NK-92 (cell line): ENCODE data around the gene NDUFAF3.

Source experiments
- DNase-seq: peaks from one replicate; lab custom pipeline; 2025; ENCODE audit not compliant: unreplicated experiment; lab: John Stamatoyannopoulos, UW

NDUFAF3 gene

DNA sequence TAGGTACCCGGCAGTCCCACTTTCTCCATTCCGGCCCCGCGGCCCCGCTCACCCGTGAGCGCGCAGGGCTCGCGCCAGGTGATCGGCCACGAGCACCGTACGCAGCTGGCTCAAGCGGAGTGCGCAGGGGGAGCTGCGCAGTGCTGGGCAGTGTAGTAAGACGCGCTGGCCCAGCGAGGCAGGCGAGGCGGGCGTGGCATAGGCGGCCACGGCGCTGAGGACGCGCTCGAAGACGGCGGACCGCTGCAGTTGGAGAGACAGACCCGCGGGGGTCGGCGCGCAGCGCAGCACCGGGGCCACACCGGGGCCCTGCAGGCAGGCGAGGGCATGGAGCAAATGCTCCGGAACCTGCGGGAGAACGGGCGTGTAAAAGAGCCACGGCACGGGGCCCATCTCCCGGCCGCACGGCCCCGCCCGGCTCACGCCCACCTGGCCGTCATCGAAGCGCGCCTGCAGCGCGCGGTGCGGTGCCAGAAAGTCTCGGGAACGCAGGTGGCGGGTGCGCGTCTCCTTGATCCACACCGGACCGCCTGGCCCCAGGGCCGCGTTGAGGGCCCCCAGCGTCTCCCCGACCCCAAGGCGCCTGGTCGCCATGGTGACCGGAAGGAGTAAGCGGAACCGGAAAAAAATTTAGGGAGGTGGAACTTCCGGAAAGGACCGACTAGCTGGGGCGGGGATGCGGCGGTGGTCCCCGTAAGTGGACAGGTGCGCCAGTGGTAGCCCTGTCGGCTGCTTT, 3.8 kb upstream of the NDUFAF3 start, which contains the start of gene DALRD3:
Gene DALRD3 (minus strand): TSS at position 610 of the 736 bp plus-strand sequence. CDS start 16 bp downstream, at position 594.
- DNase-seq, result no peak

DNA sequence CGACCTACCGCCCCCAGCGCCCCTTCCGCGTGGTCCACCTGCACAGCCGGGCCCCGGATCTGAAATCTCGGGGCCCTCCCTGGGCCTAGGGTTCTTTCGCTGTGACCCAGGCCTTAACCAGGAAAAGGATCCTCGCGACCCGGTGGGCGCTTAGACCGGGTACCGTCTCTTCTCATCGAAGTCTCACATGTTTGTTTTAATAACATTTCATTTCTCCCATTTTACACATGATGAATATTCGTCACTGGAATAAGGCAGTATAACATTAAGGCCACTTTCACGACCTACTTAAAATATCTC, 3.3 kb upstream of the NDUFAF3 start:
- DNase-seq, result no peak

DNA sequence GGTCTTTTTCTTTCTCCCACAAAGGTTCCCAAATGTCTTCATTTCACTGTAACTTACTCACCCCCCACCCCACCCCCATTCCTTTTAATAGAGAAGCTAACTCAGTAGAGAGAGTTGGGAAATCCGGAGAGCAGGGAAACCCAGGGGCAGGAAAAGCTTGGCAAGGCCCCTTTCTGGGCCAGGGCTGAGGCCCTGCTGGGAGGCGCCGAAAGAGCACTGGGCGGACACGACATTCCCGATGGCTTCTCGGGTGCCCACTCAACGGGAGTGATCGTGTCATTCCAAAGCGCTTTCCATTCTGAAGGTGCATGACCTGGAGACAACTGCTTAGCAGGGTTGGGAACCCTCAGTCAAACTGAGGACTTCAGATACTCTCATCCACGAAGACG, 2.0 kb upstream of the NDUFAF3 start:
- DNase-seq, result no peak

- no peak for DNase-seq
Measured at GRCh38 chr3:49020330-49021212, 1.4 kb upstream of the NDUFAF3 start.

GRCh38 chr3:49021213-49021812, 608 bp upstream of the NDUFAF3 start:
- DNase-seq, result peak; percentile 75

- DNase-seq, result no peak
Measured at GRCh38 chr3:49022688-49023171, 809 bp downstream of the NDUFAF3 start.

DNA sequence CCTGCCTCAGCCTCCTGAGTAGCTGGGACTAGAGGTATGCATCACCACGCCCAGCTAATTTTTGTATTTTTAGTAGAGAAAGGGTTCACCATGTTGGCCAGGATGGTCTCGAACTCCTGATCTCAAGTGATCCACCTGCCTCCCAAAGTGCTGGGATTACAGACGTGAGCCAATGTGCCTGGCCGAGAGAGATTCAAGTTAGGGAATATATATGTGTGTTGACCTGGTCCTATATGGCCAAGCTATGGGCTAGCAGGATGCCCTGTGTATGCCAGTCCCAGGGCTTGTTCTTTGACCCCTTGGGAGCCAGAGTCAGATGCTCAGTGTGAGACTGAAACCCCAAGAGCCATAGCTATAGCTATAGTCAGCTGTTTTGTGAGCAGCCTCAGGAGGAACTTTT, 1.9 kb downstream of the NDUFAF3 start:
- DNase-seq, result no peak

DNA sequence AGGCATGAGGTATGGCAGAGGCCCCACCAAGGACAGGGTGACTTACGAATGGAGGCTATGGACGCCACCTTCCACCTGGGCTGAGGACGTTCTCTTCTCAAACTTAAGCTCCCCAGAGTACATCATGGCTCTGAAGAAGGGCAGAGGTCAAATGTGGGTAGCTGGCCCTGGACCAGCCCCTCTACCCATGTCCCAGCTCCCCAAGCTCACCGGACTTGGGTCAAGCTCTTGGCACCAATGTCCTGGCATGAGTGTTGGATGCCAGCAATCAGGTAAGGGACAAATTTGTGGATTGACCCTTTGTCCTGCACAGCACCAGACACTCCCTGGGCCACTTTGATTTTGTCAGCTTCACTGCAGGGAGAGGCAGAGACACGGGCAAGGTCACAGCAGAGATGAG, 2.5 kb downstream of the NDUFAF3 start:
- no peak for DNase-seq

- no peak for DNase-seq
Measured at GRCh38 chr3:49025005-49025792, 3.3 kb downstream of the NDUFAF3 start.

DNA sequence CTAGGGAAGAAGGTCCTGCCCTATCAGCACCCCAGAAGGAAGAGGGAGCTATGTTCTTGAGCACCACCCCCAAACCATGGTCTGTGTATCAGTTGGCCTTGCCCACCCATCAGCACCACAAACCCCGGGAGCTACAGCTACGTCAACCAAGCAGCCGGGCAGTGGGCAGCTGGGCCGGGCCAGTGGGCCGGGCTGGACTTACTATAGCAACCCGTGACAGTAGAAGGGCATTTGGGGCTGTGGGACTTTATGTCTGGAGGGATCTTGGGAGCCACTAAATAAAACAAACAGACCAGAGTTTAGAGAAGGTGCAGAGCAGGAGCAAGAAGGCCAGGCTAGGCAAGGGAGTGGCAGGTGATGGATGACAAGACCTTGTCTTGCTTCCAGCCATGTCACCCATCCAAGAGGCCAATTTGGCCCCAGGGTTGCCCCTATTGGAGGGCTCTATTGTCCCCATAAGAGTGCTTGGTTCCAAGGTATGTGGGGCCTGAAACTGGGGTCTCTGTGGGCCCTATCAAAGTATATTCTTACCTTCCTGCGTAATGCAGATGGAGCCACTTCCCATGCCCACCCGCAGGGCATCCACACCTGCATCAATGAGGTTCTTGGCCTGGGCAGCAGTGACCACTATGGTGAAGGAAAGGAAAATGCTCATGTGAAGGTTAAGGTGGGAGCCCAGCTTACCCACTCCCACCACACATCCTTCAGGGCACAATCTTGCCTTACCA, 4.0 kb downstream of the NDUFAF3 start:
- DNase-seq, result no peak

DNA sequence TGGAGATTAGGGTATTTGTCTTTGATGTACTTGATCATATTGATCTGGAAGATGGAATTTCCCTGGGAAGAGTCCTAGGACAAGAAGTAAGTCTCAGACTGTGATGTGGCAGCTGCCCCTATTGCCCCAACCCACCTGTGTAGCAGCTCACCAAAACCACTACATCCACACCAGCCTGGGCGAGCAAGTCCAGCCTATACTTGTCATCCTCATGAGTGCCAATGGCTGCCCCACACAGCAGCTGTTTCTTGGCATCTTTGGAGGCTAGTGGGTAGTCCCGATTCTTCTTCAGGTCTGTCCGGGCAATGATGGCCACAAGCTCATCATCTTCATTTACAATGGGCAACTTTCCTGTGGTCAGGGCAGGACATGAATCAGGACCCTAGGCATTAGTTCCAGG, 4.6 kb downstream of the NDUFAF3 start:
- DNase-seq, result no peak

DNA sequence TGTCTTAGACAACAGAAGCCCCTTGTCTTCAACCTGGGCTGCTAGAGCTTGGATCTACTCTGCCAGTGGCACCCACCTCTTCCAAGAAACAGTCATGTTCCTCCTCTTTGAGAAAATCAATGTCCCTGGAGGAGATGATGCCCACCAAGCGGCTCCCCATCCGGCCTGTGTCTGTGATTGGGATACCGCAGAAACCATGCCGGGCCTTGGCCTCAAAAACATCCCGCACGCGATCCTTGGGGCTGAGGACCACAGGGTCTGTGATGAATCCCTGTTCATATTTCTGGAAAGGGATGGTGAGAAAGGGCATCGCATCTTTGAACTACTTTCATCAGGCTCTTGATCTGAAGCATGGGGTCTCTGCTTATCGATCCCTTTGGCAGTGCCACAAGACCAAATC, 5.7 kb downstream of the NDUFAF3 start:
- no peak for DNase-seq

- no peak for DNase-seq
Measured at GRCh38 chr3:49028298-49028672, 6.4 kb downstream of the NDUFAF3 start.

- DNase-seq, result peak; percentile 66
Measured at GRCh38 chr3:49028673-49029562, 7.0 kb downstream of the NDUFAF3 start, which contains the start of gene IMPDH2. IMPDH2 (minus strand) TSS chr3:49029398; CDS start chr3:49029350, 48 bp downstream.

GRCh38 chr3:49029563-49029884, 7.6 kb downstream of the NDUFAF3 start:
- DNase-seq, result no peak

GRCh38 chr3:49030321-49030720, 8.4 kb downstream of the NDUFAF3 start:
- no peak for DNase-seq

DNA sequence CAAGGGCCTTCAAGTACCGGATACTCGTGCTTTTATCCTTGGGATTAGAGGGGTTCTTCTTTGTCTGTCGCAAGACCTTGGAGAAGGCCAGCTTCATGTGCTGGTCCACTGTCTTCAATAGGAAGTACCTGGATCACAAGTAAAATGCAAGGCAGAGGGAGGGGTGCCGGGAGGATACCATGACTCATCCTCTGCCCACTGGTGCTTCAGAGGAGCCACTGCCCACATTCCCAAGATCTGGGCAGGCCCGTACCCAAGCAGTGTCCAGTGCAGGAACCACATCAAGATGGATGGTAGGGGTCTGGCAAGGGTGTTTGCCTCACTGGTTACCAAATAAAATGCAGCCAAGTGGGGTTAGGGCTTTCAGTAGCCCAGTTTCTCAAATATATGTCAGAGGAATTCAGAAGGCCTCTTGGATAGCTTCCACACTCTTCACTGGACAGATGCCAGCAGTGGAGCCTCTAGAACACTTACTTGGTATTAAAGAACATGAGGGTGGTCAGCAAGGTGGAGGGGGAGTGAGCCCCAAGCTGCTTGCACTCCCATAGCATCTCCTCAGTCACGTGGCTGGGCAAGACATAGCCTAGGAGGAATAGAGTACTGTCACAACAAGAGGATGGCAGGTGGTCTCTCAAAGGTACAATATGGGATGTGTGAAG, 10.9 kb downstream of the NDUFAF3 start:
- DNase-seq, result no peak

GRCh38 chr3:49034650-49035049, 12.7 kb downstream of the NDUFAF3 start:
- no peak for DNase-seq

DNA sequence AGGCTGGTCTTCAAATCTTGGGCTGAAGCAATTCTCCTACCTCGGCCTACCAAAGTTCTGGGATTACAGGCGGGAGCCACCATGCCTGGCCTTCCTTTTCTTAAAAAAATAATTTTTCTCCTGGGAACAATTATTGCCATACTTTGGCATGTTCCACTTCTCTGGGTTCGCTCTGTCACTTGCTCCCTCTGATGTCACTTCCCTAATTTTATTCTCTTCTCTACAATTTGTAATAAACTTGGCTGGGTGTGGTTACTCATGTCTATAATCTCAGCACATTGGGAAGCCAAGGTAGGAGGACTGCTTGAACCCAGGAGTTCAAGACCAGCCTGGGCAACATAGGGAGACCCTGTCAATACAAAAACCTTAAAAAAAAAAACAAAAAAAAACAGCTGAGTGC, 13.4 kb downstream of the NDUFAF3 start:
- DNase-seq, result no peak
